SK-N-SH (cell line): Measurements from ENCODE around the gene HTR7. TPM values are rescaled to one million over a fixed set of nuclear protein-coding genes. Genes with fewer than 3 reads are reported as not detected.

Experiments used
- CTCF ChIA-PET: fragments of 300-600, 350-600 bp; formaldehyde crosslinking; extraction: SDS; loops from one replicate; lab custom pipeline; 2021; lab: Yijun Ruan, JAX
- POLR2A ChIA-PET: fragments of 350-600 bp; sonication (Branson Sonifier 250); formaldehyde crosslinking; extraction: SDS; loops from one replicate; lab custom pipeline; 2020; ENCODE audit warnings: antibody characterized with exemption, inconsistent platforms; lab: Yijun Ruan, JAX
- DNase-seq: peaks from one replicate; pipeline ENCODE4 v3.0.0; 2012
- H2AFZ ChIP-seq: fragments of 200-600 bp; sonication (generic); 2 replicates; pipeline ENCODE4 v1.8.1; 2016; ENCODE audit warnings: antibody characterized with exemption, mild to moderate bottlenecking, low read depth
- H3F3A ChIP-seq: fragments of 200-600 bp; sonication (generic); replicated peaks from 2 replicates; pipeline ENCODE3; 2016; ENCODE audit warnings: antibody characterized with exemption, mild to moderate bottlenecking; ENCODE audit not compliant: insufficient read depth
- H3K27ac ChIP-seq, 2 experiments: fragments of 200-500 bp in 1 of 2; fragments of 200-600 bp in 1 of 2; sonication (Bioruptor generic) in 1 of 2; sonication (generic), shearing (Covaris generic) in 1 of 2; 2 replicates each; pipeline versions ENCODE4 v1.5.1 to v1.6.1; 2014 to 2016; ENCODE audit warnings: low read depth in 2 of 2, inconsistent platforms in 1 of 2, low read length in 1 of 2, mild to moderate bottlenecking in 1 of 2, mixed read lengths in 1 of 2
- H3K27me3 ChIP-seq: fragments of 200-600 bp; sonication (generic), shearing (Covaris generic); 2 replicates; pipeline ENCODE4 v1.6.1; 2016; ENCODE audit warnings: mixed run types; ENCODE audit not compliant: insufficient read depth
- H3K36me3 ChIP-seq, 2 experiments: fragments of 200-500 bp in 1 of 2; fragments of 200-600 bp in 1 of 2; sonication (Bioruptor generic) in 1 of 2; sonication (generic) in 1 of 2; replicated peaks in 1 of 2; 2 replicates each; pipeline versions ENCODE3 to v1.5.1; 2014 to 2016; ENCODE audit warnings: low read length in 1 of 2, mild to moderate bottlenecking in 1 of 2; ENCODE audit not compliant: insufficient read depth in 2 of 2, control insufficient read depth in 1 of 2
- H3K4me1 ChIP-seq, 2 experiments: fragments of 200-500 bp in 1 of 2; fragments of 200-600 bp in 1 of 2; sonication (Bioruptor generic) in 1 of 2; sonication (generic), shearing (Covaris generic) in 1 of 2; 2 replicates each; pipeline versions ENCODE4 v1.5.1 to v1.6.1; 2014 to 2016; ENCODE audit warnings: low read depth in 1 of 2, low read length in 1 of 2, mixed run types in 1 of 2; ENCODE audit not compliant: insufficient read depth in 2 of 2, control insufficient read depth in 1 of 2
- H3K4me2 ChIP-seq: fragments of 200-600 bp; sonication (generic), shearing (Covaris generic); 2 replicates; pipeline ENCODE4 v1.6.1; 2017; ENCODE audit warnings: mixed run types
- H3K4me3 ChIP-seq, 2 experiments: fragments of 200-500 bp in 1 of 2; fragments of 200-600 bp in 1 of 2; sonication (Bioruptor generic) in 1 of 2; sonication (generic), shearing (Covaris generic) in 1 of 2; 2 replicates each; pipeline versions ENCODE4 v1.5.1 to v1.8.1; 2014 to 2016; ENCODE audit warnings: low read depth in 2 of 2, inconsistent platforms in 1 of 2, low read length in 1 of 2, mild to moderate bottlenecking in 1 of 2, mixed read lengths in 1 of 2, moderate library complexity in 1 of 2
- H3K79me2 ChIP-seq: fragments of 200-600 bp; sonication (generic); 2 replicates; pipeline ENCODE4 v1.8.1; 2017; ENCODE audit warnings: mild to moderate bottlenecking; ENCODE audit not compliant: insufficient read depth
- H3K9ac ChIP-seq: fragments of 200-600 bp; sonication (generic); 2 replicates; pipeline ENCODE4 v1.6.1; 2017; ENCODE audit warnings: mixed run types
- H3K9me2 ChIP-seq: fragments of 200-600 bp; sonication (generic); 2 replicates; pipeline ENCODE4 v1.6.1; 2017; ENCODE audit warnings: mixed run types
- H3K9me3 ChIP-seq: fragments of 200-600 bp; sonication (generic); 2 replicates; pipeline ENCODE4 v1.6.1; 2017; ENCODE audit warnings: mixed run types, mild to moderate bottlenecking, moderate library complexity
- H4K20me1 ChIP-seq: fragments of 200-600 bp; sonication (generic); 2 replicates; pipeline ENCODE4 v1.6.1; 2017; ENCODE audit warnings: mild to moderate bottlenecking, mixed run types; ENCODE audit not compliant: insufficient read depth
- CHD2 ChIP-seq: fragments of 150-350 bp; IDR thresholded peaks from 2 replicates; pipeline ENCODE4 v1.6.1; 2018; ENCODE audit warnings: low read length; ENCODE audit not compliant: partially characterized antibody
- CTCF ChIP-seq: fragments of 200-600 bp; sonication (generic); IDR thresholded peaks from 2 replicates; pipeline ENCODE4 v1.6.1; 2017; ENCODE audit warnings: antibody characterized with exemption, mild to moderate bottlenecking, moderate library complexity
- FOXM1 ChIP-seq: IDR thresholded peaks from 2 replicates; pipeline ENCODE4 v1.4.0; 2012; ENCODE audit warnings: low read depth, mild to moderate bottlenecking
- GABPA ChIP-seq: IDR thresholded peaks from 2 replicates; pipeline ENCODE4 v1.4.0; 2012; ENCODE audit warnings: low read depth, mild to moderate bottlenecking
- JUND ChIP-seq: IDR thresholded peaks from 2 replicates; pipeline ENCODE4 v1.4.0; 2012
- MAX ChIP-seq: IDR thresholded peaks from 2 replicates; pipeline ENCODE4 v1.4.0; 2012; ENCODE audit warnings: low read depth
- NFIC ChIP-seq: IDR thresholded peaks from 2 replicates; pipeline ENCODE4 v1.4.0; 2012; ENCODE audit warnings: borderline replicate concordance
- POLR2AphosphoS5 ChIP-seq: IDR thresholded peaks from 2 replicates; pipeline ENCODE4 v1.6.1; 2012; ENCODE audit warnings: low read depth, low read length
- RXRA ChIP-seq: IDR thresholded peaks from 2 replicates; pipeline ENCODE4 v1.4.0; 2012; ENCODE audit warnings: low read depth, mild to moderate bottlenecking, borderline replicate concordance
- SIN3A ChIP-seq: IDR thresholded peaks from 2 replicates; pipeline ENCODE4 v1.6.1; 2012; ENCODE audit warnings: low read depth, mild to moderate bottlenecking, low read length, moderate library complexity, borderline replicate concordance
- TAF1 ChIP-seq: IDR thresholded peaks from 2 replicates; pipeline ENCODE4 v1.6.1; 2012; ENCODE audit warnings: low read depth, mild to moderate bottlenecking, low read length, moderate library complexity, borderline replicate concordance
- TCF12 ChIP-seq: IDR thresholded peaks from 2 replicates; pipeline ENCODE4 v1.4.0; 2012
- USF1 ChIP-seq: IDR thresholded peaks from 2 replicates; pipeline ENCODE4 v1.4.0; 2012; ENCODE audit warnings: low read depth, borderline replicate concordance
- USF2 ChIP-seq: fragments of 150-350 bp; IDR thresholded peaks from 2 replicates; pipeline ENCODE4 v1.6.1; 2017; ENCODE audit warnings: antibody characterized with exemption, low read length, low read depth, borderline replicate concordance
- WGBS: methylation state at CpG from one replicate; pipeline ENCODE4 v1.1.6; 2017; ENCODE audit warnings: low lambda C conversion rate; 5-methylcytosine and 5-hydroxymethylcytosine counted together
- polyA plus RNA-seq, 3 experiments: library from polyadenylated mRNA; depleted of rRNA; stranded (reverse); fragments of >200 nt; gene quantifications; 2 replicates each; pipeline ENCODE4 v1.2.3, GENCODE V29; 2012

Gene HTR7
- polyA plus RNA-seq, 1 of the 3 experiments (the other 2 are of a cell fraction) = 0.16 TPM

- TF ChIP-seq CHD2 (no peak), USF1 (no peak)
- no peaks in the 10 kb centered on the region for H3F3A ChIP-seq
- H2AFZ ChIP-seq = no peak overlapping the region
- no peaks in the 10 kb centered on the region for H3K36me3 ChIP-seq
- no peak overlapping the region for H3K4me3 ChIP-seq
- peaks cover 20% of the 10 kb centered on the region; the same call in 1 of the 2 replicates for H3K27me3 ChIP-seq
- WGBS = 0% methylated on average over 1 of the region's 1 CpG
- ChIA-PET CTCF (interaction anchor here (1.1 to 1.5 kb wide), 2 partner anchors 13 to 55 kb away, joined by 3 to 4 read pairs; no protein-coding TSS in a partner anchor), POLR2A (no interaction called here)
- no peaks in the 10 kb centered on the region for H3K9me3 ChIP-seq
- no peaks in the 10 kb centered on the region for H4K20me1 ChIP-seq
- H3K4me1 ChIP-seq = no peaks in the 10 kb centered on the region
- no peaks in the 10 kb centered on the region for H3K79me2 ChIP-seq
- DNase-seq = no peak
- H3K27ac ChIP-seq = no peak overlapping the region
- no peak overlapping the region for H3K4me2 ChIP-seq
- H3K9me2 ChIP-seq = no peaks in the 10 kb centered on the region
- no peak overlapping the region for H3K9ac ChIP-seq
Observed at GRCh38 chr10:90842725-90843124, 15.1 kb downstream of the HTR7 start.

- Histone ChIP-seq H2AFZ (no peak overlapping the region), H3K27ac (no peak overlapping the region), H3K9ac (no peak overlapping the region)
- POLR2A ChIA-PET = no interaction called here
- TF ChIP-seq FOXM1 = no peak
- TF ChIP-seq MAX = no peak
- TF ChIP-seq TAF1 = no peak
- TF ChIP-seq NFIC = no peak
- no peak for TF ChIP-seq TCF12
- no peak for TF ChIP-seq POLR2AphosphoS5
- TF ChIP-seq CTCF = no peak
- TF ChIP-seq, all 33 proteins: peak for 0
- Histone ChIP-seq H3K36me3 (no peaks in the 10 kb centered on the region), H3K4me1 (no peaks in the 10 kb centered on the region), H3F3A (no peaks in the 10 kb centered on the region), H3K9me2 (no peaks in the 10 kb centered on the region), H3K27me3 (peaks cover 10% of the 10 kb centered on the region; the same call in 1 of the 2 replicates), H3K9me3 (no peaks in the 10 kb centered on the region), H3K79me2 (no peaks in the 10 kb centered on the region), H3K4me2 (no peak overlapping the region), H4K20me1 (no peaks in the 10 kb centered on the region), H3K4me3 (no peak overlapping the region)
- CTCF ChIA-PET = interaction anchor here (0.6 to 2.0 kb wide), 3 partner anchors 25 to 276 kb away, joined by 3 to 6 read pairs (median 4); no protein-coding TSS in a partner anchor
- DNase-seq = no peak
- 0% methylated on average over 1 of the region's 1 CpG for WGBS
Observed at GRCh38 chr10:90837486-90837885, 20.4 kb downstream of the HTR7 start.

- H3F3A ChIP-seq = no peaks in the 10 kb centered on the region
- CTCF ChIA-PET = no interaction called here
- H3K9me3 ChIP-seq = no peaks in the 10 kb centered on the region
- H3K36me3 ChIP-seq = no peaks in the 10 kb centered on the region
- H3K9me2 ChIP-seq = no peaks in the 10 kb centered on the region
- H3K4me3 ChIP-seq = no peak overlapping the region
- no peaks in the 10 kb centered on the region for H3K4me1 ChIP-seq
- POLR2A ChIA-PET = no interaction called here
- DNase-seq = no peak
- H3K9ac ChIP-seq = no peak overlapping the region
- H4K20me1 ChIP-seq = no peaks in the 10 kb centered on the region
- no peak overlapping the region for H3K4me2 ChIP-seq
- H3K79me2 ChIP-seq = no peaks in the 10 kb centered on the region
- H3K27me3 ChIP-seq = peaks cover 10% of the 10 kb centered on the region; the same call in 1 of the 2 replicates
- no peak overlapping the region for H2AFZ ChIP-seq
- 20% methylated on average over 2 of the region's 3 CpGs for WGBS
- no peak overlapping the region for H3K27ac ChIP-seq
- no peak for TF ChIP-seq RXRA
- no peak for TF ChIP-seq CTCF
- TF ChIP-seq SIN3A = no peak
- no peak for TF ChIP-seq USF2
- no peak for TF ChIP-seq JUND
- no peak for TF ChIP-seq GABPA
Observed at GRCh38 chr10:90834326-90834725, 23.5 kb downstream of the HTR7 start.
